Keratinocyte (primary cell): ENCODE measurements around the gene DYNC1I2.

Experiments
- CTCF ChIP-seq, 3 experiments: IDR thresholded peaks in 1 of 3; conservative IDR thresholded peaks in 1 of 3; optimal IDR thresholded peaks in 1 of 3; 2 replicates in 2 of 3; 3 replicates in 1 of 3; pipeline versions ENCODE3 to v1.5.1; 2011; ENCODE audit warnings: low read length in 3 of 3, mild to moderate bottlenecking in 3 of 3, moderate library complexity in 2 of 3, control low read depth in 1 of 3, inconsistent platforms in 1 of 3; ENCODE audit not compliant: insufficient read depth in 2 of 3; ENCODE audit errors: extremely low read depth in 1 of 3
- EZH2 ChIP-seq: IDR thresholded peaks from one replicate; pipeline ENCODE4 v1.6.1; 2012; ENCODE audit warnings: inconsistent platforms, mild to moderate bottlenecking, low read length, moderate library complexity

- TF ChIP-seq CTCF (optimal IDR thresholded peaks at IDR 0.05 in 1 of 3, IDR thresholded peaks at IDR 0.05 in 1 of 3, conservative IDR thresholded peaks at IDR 0.05 in 1 of 3; ENCODE audit: extremely low read depth in 1 of 3, insufficient read depth in 2 of 3, low read length in 3 of 3) (no peak), EZH2 (no peak)
These were observed 39.7 kb downstream of the DYNC1I2 start for GRCh38 chr2:171726847-171727450.
